RWPE1 (cell line): ENCODE data around the gene ARHGAP45.

ENCODE experiments used
- CTCF ChIA-PET: fragments of 350-600 bp; sonication (Branson Sonifier 250); formaldehyde crosslinking; extraction: SDS; loops from one replicate; lab custom pipeline; 2021; lab: Yijun Ruan, JAX
- POLR2A ChIA-PET: fragments of 400-600 bp; formaldehyde crosslinking; extraction: SDS; loops from one replicate; lab custom pipeline; 2020; ENCODE audit warnings: antibody characterized with exemption; ENCODE audit not compliant: low non-redundant PET; lab: Yijun Ruan, JAX
- DNase-seq: peaks from one replicate; pipeline ENCODE4 v3.0.0; 2012; ENCODE audit warnings: low spot score
- H3K27ac ChIP-seq: fragments of 450-650 bp; 2 replicates; pipeline ENCODE4 v1.5.1; 2017
- CTCF ChIP-seq: fragments of 450-650 bp; conservative IDR thresholded peaks from 2 replicates; pipeline ENCODE4 v1.5.1; 2017; ENCODE audit warnings: low read depth, mild to moderate bottlenecking

Gene ARHGAP45

GRCh38 chr19:1089126-1089771 lies 22.3 kb downstream of the ARHGAP45 start:
- CTCF ChIA-PET = no interaction called here

GRCh38 chr19:1089891-1090290 lies 22.9 kb downstream of the ARHGAP45 start:
- CTCF ChIA-PET = interaction anchor here (0.9 kb wide), 1 partner anchor 24 kb away, joined by 6 read pairs; no protein-coding TSS in a partner anchor
- TF ChIP-seq CTCF = no peak
- POLR2A ChIA-PET = interaction anchor here (0.7 to 1.0 kb wide), 2 partner anchors 13 to 61 kb away, joined by 6 to 8 read pairs; no protein-coding TSS in a partner anchor
- no peak for DNase-seq
- 0 out of 2 replicates have a peak overlapping the region, but pooled peaks have one; percentile 79 for H3K27ac ChIP-seq

More at GRCh38 chr19:1089126-1089771, 22.3 kb downstream of the ARHGAP45 start:
- TF ChIP-seq CTCF = no peak
- no peak for DNase-seq
- POLR2A ChIA-PET = no interaction called here
- H3K27ac ChIP-seq = peak overlapping the region; percentile 84

GRCh38 chr19:1090731-1091543 lies 24.0 kb downstream of the ARHGAP45 start:
- POLR2A ChIA-PET = interaction anchor here (0.6 to 1.0 kb wide), 2 partner anchors 56 to 62 kb away, joined by 3 to 8 read pairs; no protein-coding TSS in a partner anchor
- TF ChIP-seq CTCF = no peak
- CTCF ChIA-PET = interaction anchor here (0.9 kb wide), 1 partner anchor 23 kb away, joined by 6 read pairs; no protein-coding TSS in a partner anchor
- H3K27ac ChIP-seq = peak overlapping the region; percentile 79; the same call in 1 of the 2 replicates
- no peak for DNase-seq

- no peak for DNase-seq
- POLR2A ChIA-PET = interaction anchor here (0.6 kb wide), 1 partner anchor 55 kb away, joined by 3 read pairs; no protein-coding TSS in a partner anchor
- CTCF ChIA-PET = interaction anchor here (0.7 kb wide), 1 partner anchor 175 kb away, joined by 5 read pairs; no protein-coding TSS in a partner anchor
- no peak for TF ChIP-seq CTCF
- peak overlapping the region; percentile 79; the same call in 1 of the 2 replicates for H3K27ac ChIP-seq
These were observed 24.7 kb downstream of the ARHGAP45 start for GRCh38 chr19:1091544-1092175.

- POLR2A ChIA-PET = no interaction called here
- peak overlapping the region; percentile 79 for H3K27ac ChIP-seq
- CTCF ChIA-PET = no interaction called here
- DNase-seq = no peak
- TF ChIP-seq CTCF = no peak
These were observed 26.4 kb downstream of the ARHGAP45 start for GRCh38 chr19:1093330-1093729.
